ENCODE data around the gene ETFA.

ETFA gene

DNA sequence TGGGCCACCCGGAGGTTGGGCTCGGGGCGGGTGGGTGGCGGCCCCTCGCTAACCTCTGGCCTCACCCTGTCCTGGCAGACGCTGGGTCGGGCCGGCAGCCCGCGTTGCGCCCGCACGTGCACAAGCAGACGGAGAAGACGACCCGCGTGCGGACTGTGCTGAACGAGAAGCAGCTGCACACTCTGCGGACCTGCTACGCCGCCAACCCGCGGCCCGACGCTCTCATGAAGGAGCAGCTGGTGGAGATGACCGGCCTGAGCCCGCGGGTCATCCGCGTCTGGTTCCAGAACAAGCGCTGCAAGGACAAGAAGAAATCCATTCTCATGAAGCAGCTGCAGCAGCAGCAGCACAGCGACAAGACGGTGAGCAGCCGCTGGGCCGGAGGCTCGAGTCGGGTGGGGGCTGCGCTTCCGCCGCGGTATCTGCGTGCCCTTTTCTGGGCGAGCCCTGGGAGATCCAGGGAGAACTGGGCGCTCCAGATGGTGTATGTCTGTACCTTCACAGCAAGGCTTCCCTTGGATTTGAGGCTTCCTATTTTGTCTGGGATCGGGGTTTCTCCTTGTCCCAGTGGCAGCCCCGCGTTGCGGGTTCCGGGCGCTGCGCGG lies 29.0 kb upstream of the ETFA start:
- 0 out of 2 replicates have a peak, but pooled peaks cover 6% of the 10 kb centered on the region for H3K27me3 ChIP-seq (replicated peaks; ENCODE audit: insufficient read depth, low read length)

DNA sequence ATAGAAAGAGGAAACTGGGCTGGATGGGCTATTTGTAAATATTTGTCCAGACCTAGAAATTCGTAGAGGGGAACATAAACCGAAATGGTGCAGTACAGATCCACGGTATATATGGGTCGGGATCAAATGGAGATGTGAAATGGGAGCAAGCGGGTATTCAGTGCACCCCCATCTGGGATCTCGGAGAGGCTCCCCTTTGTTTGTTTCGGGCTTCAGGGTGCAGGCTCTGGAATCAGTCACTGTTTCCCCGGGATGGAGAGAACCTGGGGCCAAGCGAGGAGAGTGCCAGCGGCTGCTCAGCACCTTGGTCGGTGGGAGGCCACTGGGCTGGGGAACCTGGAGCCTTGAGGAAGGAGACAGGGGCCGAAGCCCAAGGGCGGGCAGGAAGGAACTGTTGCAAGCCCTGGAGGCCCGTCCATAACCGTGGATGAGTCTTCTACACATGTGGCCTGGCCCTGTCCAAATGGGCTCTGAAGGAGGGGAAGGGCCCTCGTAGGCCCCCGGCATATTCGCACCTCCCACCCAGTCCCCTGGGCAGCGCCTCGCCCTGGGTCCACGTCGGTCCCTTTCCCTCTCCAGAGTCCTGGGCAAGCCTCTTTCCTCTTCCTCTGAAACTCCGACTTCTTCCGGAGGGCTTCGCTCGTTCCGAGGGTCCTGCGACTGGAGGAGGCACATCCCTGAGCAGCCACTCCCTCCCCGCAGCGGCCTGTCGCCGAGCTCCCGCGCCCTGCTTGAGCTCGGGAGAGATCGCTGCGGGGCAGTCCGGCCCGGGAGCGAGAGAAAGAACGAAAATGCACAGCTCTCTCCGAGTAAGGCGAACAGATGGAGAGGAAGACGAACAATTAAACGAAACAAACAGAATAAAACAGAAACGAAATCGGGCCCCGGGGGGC lies 28.3 kb upstream of the ETFA start:
- no peak overlapping the region for H3K27ac ChIP-seq (ENCODE audit: low read length)

More for the DNA sequence above, 29.0 kb upstream of the ETFA start:
- peak; percentile 23 for DNase-seq
- Histone ChIP-seq H3K36me3 (replicated peaks; ENCODE audit: insufficient read depth, low read length) (no peaks in the 10 kb centered on the region), H3K79me2 (ENCODE audit: low read length) (no peaks in the 10 kb centered on the region), H3K9me3 (replicated peaks; ENCODE audit: insufficient read depth, low read length) (no peaks in the 10 kb centered on the region), H3K4me3 (ENCODE audit: low read length) (peak overlapping the region; percentile 68), H3K4me2 (ENCODE audit: low read depth, low read length) (peak overlapping the region; percentile 94), H3F3A (ENCODE audit: insufficient read depth, low read length) (no peaks in the 10 kb centered on the region), H4K20me1 (ENCODE audit: insufficient read depth, low read length) (no peaks in the 10 kb centered on the region), H3K4me1 (ENCODE audit: low read length) (no peaks in the 10 kb centered on the region; the same call in 1 of the 2 replicates), H2AFZ (ENCODE audit: low read length) (peak overlapping the region; percentile 80), H3K27ac (ENCODE audit: low read length) (no peak overlapping the region), H3K9ac (ENCODE audit: low read length) (peak overlapping the region; percentile 48; the same call in 1 of the 2 replicates), H3K9me2 (replicated peaks; ENCODE audit: insufficient read depth, low read length) (no peaks in the 10 kb centered on the region)
- TF ChIP-seq, protein P1, sequence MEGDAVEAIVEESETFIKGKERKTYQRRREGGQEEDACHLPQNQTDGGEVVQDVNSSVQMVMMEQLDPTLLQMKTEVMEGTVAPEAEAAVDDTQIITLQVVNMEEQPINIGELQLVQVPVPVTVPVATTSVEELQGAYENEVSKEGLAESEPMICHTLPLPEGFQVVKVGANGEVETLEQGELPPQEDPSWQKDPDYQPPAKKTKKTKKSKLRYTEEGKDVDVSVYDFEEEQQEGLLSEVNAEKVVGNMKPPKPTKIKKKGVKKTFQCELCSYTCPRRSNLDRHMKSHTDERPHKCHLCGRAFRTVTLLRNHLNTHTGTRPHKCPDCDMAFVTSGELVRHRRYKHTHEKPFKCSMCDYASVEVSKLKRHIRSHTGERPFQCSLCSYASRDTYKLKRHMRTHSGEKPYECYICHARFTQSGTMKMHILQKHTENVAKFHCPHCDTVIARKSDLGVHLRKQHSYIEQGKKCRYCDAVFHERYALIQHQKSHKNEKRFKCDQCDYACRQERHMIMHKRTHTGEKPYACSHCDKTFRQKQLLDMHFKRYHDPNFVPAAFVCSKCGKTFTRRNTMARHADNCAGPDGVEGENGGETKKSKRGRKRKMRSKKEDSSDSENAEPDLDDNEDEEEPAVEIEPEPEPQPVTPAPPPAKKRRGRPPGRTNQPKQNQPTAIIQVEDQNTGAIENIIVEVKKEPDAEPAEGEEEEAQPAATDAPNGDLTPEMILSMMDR (IDR thresholded peaks at IDR 0.05; ENCODE audit: low read length) = no peak
- TF ChIP-seq EZH2 (optimal IDR thresholded peaks at IDR 0.05; ENCODE audit: low read depth, low read length) (no peak), EZH2phosphoT487 (IDR thresholded peaks at IDR 0.05; ENCODE audit: low read length) (no peak)

DNA sequence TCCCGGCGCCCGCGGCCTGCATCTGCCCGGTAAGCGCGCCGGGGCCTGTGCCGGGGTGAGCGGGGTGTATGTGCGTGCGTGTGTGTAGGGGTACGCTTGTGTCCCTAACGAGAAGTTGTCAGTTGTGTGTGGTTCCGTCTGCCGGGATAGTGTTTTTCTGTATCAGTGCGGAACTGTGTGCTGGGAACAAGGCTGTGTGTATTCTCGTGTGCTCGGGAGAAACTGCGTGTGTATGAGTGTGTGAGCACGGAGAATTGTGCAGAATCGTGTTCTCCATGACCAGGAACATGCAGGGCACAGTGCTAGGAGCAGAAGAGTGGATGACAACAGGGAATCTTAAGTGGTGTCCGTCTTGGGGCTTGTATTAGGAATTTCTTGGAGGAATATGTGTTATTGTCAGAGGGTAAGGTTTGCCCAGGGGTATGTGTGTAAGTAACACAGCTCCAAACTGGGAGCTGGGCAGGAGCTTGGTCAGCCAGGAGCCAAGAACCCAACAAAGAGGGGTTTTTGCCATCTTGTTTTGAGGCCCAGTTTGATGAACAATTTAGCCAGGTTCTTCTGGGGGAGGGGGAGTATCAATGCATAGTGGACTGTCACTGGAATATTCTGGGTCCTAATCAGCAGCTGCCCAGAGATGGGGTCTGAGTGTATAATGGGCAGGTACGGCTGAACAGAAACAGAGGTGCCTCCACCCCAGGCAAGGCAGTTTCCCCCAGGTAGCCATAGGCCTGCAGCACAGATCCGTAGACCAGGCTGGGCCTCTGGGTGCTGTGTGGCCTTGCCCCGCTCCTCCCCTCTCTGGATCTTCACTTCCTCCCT lies 27.4 kb upstream of the ETFA start:
- no peaks in the 10 kb centered on the region for H3F3A ChIP-seq (ENCODE audit: insufficient read depth, low read length)
- H2AFZ ChIP-seq (ENCODE audit: low read length) = no peak overlapping the region
- no peak overlapping the region for H3K4me3 ChIP-seq (ENCODE audit: low read length)
- DNase-seq = no peak
- no peak overlapping the region for H3K9ac ChIP-seq (ENCODE audit: low read length)
- H3K4me1 ChIP-seq (ENCODE audit: low read length) = no peaks in the 10 kb centered on the region; the same call in 1 of the 2 replicates
- 0 out of 2 replicates have a peak, but pooled peaks cover 6% of the 10 kb centered on the region for H3K27me3 ChIP-seq (replicated peaks; ENCODE audit: insufficient read depth, low read length)
- H3K79me2 ChIP-seq (ENCODE audit: low read length) = no peaks in the 10 kb centered on the region
- H4K20me1 ChIP-seq (ENCODE audit: insufficient read depth, low read length) = no peaks in the 10 kb centered on the region
- H3K36me3 ChIP-seq (replicated peaks; ENCODE audit: insufficient read depth, low read length) = no peaks in the 10 kb centered on the region
- TF ChIP-seq EZH2phosphoT487 (IDR thresholded peaks at IDR 0.05; ENCODE audit: low read length) (no peak), EZH2 (optimal IDR thresholded peaks at IDR 0.05; ENCODE audit: low read depth, low read length) (no peak)
- TF ChIP-seq, protein P1 (IDR thresholded peaks at IDR 0.05; ENCODE audit: low read length) = no peak
- H3K4me2 ChIP-seq (ENCODE audit: low read depth, low read length) = no peak overlapping the region
- no peaks in the 10 kb centered on the region for H3K9me3 ChIP-seq (replicated peaks; ENCODE audit: insufficient read depth, low read length)
- no peaks in the 10 kb centered on the region for H3K9me2 ChIP-seq (replicated peaks; ENCODE audit: insufficient read depth, low read length)
- H3K27ac ChIP-seq (ENCODE audit: low read length) = no peak overlapping the region

More for the DNA sequence above, 28.3 kb upstream of the ETFA start:
- no peaks in the 10 kb centered on the region for H3K9me2 ChIP-seq (replicated peaks; ENCODE audit: insufficient read depth, low read length)
- H3K9me3 ChIP-seq (replicated peaks; ENCODE audit: insufficient read depth, low read length) = no peaks in the 10 kb centered on the region
- H3F3A ChIP-seq (ENCODE audit: insufficient read depth, low read length) = no peaks in the 10 kb centered on the region
- H3K9ac ChIP-seq (ENCODE audit: low read length) = peak overlapping the region; percentile 48; the same call in 1 of the 2 replicates
- H3K4me1 ChIP-seq (ENCODE audit: low read length) = no peaks in the 10 kb centered on the region; the same call in 1 of the 2 replicates
- H4K20me1 ChIP-seq (ENCODE audit: insufficient read depth, low read length) = no peaks in the 10 kb centered on the region
- H3K4me2 ChIP-seq (ENCODE audit: low read depth, low read length) = peak overlapping the region; percentile 94
- no peak for DNase-seq
- TF ChIP-seq, protein P1 (IDR thresholded peaks at IDR 0.05; ENCODE audit: low read length) = no peak
- TF ChIP-seq EZH2 (optimal IDR thresholded peaks at IDR 0.05; ENCODE audit: low read depth, low read length) = no peak
- TF ChIP-seq EZH2phosphoT487 (IDR thresholded peaks at IDR 0.05; ENCODE audit: low read length) = no peak
- no peaks in the 10 kb centered on the region for H3K79me2 ChIP-seq (ENCODE audit: low read length)
- peak overlapping the region; percentile 68 for H3K4me3 ChIP-seq (ENCODE audit: low read length)
- H3K36me3 ChIP-seq (replicated peaks; ENCODE audit: insufficient read depth, low read length) = no peaks in the 10 kb centered on the region
- H3K27me3 ChIP-seq (replicated peaks; ENCODE audit: insufficient read depth, low read length) = 0 out of 2 replicates have a peak, but pooled peaks cover 6% of the 10 kb centered on the region
- peak overlapping the region; percentile 80 for H2AFZ ChIP-seq (ENCODE audit: low read length)
